GM18858 (cell line): ENCODE measurements around the gene SERPINB5.
"Not testable (repeated sequence)": the region's sequence is repeated elsewhere in the genome, so short reads cannot be mapped to it uniquely, and the experiment has no call there.

ENCODE experiments used
- ATAC-seq: cut with Tn5 transposase; IDR thresholded peaks from one replicate; pipeline ENCODE4 v1.9.1; 2021; ENCODE audit not compliant: unreplicated experiment

The SERPINB5 gene, protein sequence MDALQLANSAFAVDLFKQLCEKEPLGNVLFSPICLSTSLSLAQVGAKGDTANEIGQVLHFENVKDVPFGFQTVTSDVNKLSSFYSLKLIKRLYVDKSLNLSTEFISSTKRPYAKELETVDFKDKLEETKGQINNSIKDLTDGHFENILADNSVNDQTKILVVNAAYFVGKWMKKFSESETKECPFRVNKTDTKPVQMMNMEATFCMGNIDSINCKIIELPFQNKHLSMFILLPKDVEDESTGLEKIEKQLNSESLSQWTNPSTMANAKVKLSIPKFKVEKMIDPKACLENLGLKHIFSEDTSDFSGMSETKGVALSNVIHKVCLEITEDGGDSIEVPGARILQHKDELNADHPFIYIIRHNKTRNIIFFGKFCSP

DNA sequence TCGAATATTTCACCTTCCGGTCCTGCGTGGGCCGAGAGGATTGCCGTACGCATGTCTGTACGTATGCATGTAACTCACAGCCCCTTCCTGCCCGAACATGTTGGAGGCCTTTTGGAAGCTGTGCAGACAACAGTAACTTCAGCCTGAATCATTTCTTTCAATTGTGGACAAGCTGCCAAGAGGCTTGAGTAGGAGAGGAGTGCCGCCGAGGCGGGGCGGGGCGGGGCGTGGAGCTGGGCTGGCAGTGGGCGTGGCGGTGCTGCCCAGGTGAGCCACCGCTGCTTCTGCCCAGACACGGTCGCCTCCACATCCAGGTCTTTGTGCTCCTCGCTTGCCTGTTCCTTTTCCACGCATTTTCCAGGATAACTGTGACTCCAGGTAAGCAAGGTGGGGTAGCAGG, at the start of gene SERPINB5:
SERPINB5 (plus strand) TSS at position 291 of the 400 bp plus-strand sequence. CDS start 7,471 bp downstream, outside the sequence.
- no peak for ATAC-seq

DNA sequence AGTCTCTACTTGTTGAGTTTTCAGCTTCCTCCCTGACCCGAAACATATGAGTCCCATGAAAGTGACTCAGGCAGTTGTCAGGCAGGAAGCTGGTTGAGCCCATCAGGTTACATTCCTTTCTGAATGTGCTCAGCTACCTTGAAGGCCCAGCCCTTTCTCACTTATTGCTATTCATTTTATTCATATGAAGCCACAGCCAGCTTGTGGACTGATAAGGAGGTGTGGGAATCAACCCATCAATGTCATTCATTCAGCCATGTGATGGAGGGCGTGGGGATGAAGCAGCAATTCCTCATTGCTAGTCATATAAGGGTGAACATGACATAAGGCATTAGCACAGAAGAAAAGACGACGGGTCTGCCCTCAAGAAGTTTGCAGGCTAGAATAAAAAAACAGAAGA, 49.2 kb upstream of the SERPINB5 start:
- no peak for ATAC-seq

DNA sequence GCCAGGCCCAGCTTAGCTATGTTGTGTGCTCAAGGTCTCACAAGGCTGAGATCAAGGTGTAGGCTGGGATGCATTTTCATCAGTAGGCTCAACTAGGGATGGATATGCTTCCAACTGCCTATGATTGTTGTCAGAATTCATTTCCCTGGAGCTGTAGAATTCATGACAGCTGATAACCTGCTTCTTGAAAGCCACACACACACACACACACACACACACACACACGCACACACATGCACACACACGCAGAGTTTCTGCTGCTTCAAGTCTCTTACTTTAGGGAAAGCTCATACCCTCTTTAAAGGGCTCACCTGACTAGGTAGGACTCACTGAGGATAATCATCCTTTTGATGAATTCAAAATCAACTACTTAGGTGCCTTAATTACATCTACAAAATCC, 46.2 kb upstream of the SERPINB5 start:
- no peak for ATAC-seq

DNA sequence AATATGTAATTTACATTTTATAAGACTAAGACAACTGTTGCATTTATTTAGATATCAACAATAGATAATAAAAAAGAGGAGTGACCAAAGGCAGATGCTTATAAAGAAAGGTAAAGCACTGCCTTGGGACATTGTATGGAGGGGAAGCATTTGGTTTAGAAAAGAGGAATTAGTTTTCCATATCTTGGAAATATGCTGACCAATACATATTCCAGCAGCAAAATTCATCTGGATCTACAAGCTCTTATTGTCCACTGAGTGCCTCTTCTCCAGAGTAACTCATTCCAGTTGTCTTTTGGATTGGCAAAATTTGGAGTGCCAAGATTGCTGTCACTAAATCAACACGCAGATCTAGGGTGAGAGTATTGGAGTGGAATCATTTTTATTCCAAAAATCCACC, 45.6 kb upstream of the SERPINB5 start:
- ATAC-seq, result no peak

DNA sequence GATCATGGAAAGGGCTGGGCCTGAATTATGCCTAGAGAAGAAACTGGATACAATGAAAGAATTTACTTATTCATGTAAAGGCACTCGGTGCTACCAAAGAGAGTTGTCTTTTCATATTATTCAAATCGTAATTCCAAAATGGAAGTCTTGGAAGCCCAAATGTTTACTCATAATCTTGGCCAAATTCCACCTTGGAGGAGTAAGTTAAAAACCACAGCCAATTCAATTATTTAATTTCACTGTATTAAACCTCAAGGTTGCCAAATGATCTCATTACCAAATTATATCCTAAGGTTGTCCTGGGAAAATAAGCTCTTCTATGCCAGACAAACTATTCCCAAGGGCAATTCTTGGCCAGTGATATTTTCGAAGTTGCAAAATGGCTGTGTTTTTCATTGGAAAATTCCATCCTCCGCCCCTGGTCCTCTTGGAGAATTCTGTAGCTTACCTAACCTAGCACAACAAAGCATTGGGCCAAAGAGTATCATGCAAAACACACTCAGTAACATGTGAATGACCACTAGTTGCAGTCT, 43.4 kb upstream of the SERPINB5 start:
- ATAC-seq, result no peak

DNA sequence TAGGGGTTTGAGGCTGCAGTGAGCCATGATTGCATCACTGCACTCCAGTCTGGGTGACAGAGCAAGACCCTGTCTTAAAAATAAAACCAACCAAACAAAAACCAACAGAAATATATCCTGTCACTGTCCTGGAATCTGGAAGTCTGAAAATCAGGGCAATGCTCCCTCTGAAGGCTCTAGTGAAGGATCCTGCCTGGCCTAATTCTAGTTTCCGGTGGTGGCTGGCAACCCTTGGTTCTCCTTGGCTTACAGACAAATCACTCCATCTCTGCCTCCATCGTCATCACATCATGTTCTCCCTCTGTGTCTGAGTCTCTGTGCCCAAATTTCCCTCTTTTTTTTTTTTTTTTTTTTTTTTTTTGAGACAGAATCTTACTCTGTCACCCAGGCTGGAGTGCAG, 38.6 kb upstream of the SERPINB5 start:
- no peak for ATAC-seq

DNA sequence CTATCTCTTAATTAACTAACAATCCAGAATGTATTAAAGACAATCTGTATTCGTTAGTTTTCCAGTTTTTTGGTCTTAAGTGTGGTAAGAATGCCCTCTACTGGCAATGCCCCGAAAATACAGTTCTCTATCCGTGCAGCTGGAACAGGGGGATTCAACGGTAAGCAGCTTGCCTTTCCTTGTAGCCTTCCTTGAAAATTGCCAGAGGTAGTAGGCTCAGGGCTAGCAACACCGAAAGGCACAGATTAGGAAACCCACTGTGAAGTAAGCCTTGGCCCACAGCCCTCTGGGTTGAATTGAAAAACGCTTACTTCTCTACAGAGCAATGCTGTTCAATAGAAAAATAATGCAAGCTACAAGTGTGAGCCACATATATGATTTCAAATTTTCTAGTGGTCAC, 37.4 kb upstream of the SERPINB5 start:
- peak; percentile 43 for ATAC-seq

DNA sequence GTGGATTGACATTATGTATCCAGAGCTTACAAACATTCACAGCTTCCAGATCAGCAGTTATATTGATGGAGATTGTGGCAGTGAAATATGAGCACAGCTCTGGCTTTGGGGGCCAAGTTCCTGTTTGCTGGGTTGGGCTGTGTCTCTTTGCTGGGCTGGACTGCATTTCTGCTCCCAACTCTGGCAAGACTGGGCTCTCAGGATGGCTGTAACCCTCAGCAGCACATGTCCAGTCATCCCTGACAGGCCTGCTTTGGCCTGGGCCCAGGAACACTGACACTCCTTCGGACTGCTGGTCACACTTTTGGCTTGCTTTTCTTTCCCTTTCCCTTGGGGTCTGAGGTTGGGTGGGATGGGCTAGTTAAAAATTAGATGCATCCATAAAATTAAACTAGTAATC, 36.5 kb upstream of the SERPINB5 start:
- no peak for ATAC-seq

DNA sequence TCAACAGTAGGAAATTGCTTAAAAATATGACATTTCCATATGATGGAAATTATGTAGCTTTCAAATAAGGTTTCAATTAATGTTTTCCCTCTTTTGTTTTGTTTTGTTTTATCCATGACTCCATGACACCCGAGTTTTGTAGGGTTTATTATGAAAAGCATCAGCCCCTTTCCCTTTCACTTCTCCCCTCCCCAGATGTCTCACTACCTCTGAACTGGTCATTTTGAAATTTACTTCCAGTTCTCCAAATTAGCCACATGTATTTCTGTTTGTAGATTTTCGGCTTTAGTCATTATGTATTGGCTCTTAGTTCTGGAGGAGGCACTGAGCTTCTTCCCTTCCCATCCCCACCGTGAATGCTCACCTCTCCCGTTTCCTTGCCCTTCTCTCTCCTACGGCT, 35.9 kb upstream of the SERPINB5 start:
- no peak for ATAC-seq

DNA sequence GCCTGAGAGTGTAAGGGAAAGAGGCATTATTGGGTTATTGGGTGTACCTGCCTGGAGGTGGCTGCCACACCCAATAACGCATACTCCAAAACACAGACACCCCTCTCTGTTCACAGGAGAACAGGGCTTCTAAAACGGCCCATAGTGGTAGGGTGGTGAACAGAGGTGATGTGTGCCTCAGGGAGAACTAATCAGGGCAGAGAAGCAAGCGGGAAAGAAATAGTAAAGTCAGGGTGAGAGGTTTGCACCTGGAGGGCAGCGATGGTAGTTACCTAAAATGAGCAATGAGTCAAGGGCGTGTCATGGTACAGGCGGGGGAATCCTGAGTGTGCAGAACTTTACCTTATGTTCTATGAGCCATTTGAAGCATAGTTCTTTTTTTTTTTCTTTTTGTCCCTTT, 32.9 kb upstream of the SERPINB5 start:
- ATAC-seq, result no peak

DNA sequence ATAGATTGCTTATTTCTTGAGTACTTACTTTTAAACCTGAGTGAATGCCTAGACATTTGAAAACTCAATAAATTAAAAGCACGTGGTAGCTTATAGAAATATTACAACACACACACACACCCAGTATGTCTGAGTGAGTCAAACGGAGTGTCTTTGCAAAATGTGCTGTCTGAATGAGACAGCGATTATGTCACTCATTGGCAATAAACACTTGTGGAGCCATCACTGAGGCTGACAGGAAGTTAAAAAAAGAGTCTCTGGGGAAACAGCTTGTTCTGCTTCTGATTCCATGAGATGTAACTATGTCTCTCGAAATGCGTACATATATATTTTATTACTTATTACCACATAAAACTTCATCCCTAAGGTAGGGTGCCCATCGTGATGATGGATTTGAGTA, 32.2 kb upstream of the SERPINB5 start:
- no peak for ATAC-seq

DNA sequence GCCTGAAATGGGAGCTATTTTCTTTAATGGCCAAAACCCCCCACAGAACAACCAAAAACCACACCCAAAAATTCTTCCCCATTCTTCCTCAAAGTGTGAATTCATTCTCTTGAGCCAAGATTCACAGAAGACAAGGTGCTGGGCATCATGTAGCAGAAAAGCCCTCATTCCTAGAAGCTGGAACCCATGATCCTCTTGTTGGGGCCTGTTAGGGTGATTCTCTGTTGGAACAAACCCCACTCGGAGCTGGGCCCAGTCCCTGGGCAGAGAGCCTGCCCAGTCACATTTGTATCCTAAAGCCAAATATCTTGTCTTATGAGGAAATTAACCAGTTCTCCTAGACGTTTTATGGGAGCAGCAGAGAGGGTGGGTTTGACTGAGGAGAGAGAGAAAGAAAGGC, 31.7 kb upstream of the SERPINB5 start:
- no peak for ATAC-seq

DNA sequence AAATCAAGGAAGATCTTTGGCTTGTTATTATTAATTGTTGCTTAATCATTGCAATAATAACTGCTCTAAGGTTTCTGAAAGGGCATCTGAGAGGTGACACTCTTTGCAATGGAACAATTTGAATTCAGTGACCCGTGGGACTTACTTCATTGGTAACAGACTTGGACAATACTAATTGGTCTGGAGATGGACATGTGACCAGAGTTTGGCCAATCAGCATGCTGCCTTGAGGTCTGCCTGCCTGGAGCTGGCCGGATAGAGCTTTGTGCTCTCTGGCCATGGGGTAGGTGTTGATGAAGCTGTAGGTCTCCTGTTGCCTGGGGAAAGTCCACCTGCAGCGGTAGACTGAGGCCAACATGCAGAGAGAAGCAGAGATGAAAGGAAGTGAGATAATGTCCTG, 30.5 kb upstream of the SERPINB5 start:
- no peak for ATAC-seq

DNA sequence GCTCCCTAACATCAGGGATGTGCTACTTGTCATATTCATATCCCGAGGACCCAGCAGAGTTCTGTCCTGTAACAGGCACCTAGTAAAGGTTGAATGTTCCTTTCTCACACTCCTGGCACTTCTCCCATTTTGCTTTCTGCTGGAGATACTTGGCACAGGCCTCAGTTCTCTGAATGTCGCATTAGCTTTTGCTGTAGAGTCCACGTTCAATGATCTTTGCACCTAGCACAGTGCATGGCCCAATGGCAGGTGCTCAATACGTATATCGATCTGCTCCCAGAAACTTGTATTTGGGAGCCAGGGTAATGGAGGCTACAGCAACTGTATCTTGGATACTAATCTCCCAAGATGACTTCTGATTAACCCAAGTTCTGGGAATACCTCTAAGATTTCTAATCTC, 29.7 kb upstream of the SERPINB5 start:
- ATAC-seq, result no peak

DNA sequence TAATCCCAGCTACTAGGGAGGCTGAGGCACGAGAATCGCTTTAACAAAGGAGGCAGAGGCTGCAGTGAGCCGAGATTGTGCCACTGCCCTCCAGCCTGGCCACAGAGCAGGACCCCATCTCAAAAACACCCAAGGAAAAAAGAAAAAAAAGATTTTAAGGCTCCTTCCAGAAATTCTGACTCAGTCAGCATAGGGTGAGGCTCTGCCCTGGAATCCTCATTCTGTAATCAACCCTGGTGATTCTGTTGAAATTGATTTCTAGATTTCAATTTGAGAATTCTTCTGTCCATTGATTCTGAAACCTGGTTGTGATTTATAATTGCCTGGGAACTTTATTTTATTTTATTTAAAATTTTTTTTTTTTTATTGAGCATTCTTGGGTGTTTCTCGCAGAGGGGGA, 27.3 kb upstream of the SERPINB5 start:
- ATAC-seq, result no peak

DNA sequence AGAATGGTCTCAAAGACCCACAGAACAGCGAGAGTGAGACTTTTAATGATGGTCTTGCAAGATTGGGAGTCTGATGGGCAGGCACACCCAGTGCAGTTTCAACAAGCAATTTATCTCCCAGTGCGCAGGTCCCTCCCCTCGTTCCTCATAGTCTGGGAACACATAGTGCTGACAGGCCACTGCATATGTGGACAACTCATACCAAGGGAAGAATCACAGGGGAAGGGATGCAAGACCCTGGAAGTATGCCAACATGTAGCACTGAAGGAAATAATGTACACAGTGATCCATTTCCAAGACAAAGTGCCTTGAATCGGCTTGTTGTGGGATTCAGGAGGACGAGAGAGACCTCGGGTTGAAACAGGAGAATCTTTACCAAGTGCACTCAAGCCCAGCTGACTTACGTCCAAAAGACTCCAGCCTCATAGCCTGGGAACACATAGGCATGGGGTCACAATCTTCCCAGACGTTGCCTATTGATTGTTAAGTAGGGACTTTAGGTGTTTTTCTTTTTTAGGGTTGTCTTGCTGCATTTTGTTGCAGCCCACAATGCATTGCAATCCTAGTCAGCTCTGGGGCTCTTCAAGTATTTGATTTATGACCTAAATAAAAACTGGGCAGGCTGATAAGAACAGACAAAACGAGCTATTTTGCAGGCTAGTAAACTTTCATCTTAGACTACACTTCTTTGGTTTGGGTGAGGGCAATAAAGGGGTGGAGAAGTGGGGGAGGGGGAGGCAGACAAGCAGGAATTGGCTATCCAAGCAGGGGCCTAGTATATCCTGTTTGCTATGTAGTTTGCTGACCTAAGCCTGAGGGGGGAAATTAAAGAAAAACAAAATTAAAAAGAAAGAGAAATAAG, 24.7 kb upstream of the SERPINB5 start:
- ATAC-seq, result no peak

DNA sequence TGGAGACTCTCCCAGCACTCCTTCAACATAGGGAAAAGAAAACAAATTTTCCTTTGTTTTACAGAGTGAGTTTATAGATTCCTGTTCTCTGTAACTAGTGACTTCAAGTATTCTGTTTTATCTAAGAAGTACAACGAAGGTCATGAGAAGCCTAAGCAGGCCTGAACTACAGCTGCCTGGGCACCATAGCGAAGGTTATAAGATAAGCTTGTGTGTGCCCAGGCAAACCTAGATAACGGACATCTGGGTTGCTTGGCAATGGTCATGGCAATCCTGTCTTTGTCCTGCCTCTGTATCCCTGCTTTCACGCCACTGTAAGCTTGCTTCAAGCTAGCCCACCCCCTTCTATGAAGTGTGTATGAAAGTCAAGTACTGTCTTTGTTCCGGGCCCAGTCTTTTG, 24.0 kb upstream of the SERPINB5 start:
- not testable (repeated sequence) for ATAC-seq

DNA sequence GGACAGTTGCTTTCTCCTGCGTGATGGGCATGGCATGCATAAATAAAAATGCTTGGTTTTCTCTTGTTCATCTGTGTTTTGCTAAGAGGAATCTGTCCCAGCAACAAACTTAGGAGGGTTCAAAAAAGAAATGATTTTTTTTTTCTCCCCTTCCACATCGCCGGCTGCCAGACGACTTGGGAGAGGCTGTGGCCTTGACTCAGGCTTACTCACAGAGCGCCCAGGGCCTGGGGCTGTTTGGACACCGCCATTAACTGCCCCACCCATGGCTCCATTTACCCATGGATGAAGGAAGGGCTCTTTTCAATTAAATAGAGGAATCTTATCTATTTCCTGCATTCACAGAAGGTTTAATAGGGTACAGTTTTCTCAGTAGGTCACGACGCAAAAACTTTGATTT, 22.3 kb upstream of the SERPINB5 start:
- ATAC-seq, result no peak

DNA sequence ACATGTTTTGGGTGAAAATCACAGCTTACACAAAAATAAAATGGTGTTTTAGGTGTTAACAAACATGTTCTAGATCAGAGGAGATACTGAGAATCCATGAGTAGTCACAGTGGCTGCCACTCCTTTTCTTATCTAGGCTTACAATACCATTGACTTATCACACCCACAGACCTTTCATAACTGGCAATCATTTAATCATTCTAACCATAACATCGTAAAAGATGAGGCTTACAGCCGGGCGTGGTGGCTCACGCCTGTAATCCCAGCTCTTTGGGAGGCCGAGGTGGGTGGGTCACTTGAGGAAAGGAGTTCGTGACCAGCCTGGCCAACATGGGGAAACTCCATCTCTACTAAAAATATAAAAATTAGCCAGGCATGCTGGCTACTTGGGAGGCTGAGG, 18.8 kb upstream of the SERPINB5 start:
- ATAC-seq, result no peak

DNA sequence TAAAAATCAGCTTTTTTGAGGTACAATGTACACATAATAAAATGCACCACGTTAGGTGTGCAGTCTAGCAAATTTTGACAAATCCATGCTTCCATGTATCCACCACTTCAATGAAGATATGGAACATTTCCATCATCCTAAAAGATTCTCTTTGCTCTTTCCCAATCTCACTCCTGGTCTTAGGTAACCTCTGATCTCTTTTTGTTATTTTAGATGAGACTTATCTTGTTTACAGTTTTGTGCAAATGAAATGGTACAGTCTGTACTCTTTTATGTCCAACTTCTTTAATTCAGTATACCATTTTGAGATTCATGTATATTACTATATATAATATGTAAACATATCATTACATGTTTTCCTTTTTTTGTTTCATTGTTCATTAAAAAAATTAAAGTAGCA, 16.3 kb upstream of the SERPINB5 start:
- no peak for ATAC-seq

DNA sequence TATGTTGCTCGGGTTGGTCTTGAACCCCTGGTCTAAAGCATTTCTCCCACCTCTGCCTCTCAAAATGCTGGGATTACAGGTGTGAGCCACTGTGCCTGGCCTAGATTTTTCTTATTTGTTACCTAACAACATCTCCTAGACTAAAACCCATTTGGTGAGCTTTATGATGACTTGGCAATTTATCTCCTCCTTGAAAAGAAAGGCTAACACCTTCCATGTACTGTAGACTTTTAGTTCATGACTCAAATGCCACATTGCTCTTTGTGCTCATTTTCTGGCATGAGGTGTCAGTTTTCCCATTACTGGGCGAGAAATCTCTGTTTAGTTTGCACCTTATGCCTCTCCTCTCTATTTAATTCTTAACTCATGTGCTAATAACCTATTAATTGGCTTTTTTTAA, 12.3 kb upstream of the SERPINB5 start:
- no peak for ATAC-seq

DNA sequence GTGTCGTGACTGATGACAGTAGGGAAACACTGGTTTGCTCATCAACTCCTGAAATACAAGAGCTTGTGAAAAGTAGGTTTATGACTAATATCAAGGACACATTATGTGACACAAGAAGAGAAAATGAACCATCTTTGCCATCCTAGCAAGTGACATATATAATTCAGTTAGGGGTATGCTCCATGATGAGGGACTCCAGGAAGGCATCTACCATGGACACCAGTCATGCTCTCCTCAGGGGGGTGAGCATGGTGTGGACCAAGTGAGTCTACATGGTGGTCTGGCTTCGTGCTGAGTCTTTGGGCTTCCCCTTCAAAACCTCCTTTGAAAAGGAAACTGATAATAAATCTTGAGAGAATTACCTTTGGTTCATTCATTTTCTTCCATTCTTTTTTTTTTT, 11.7 kb upstream of the SERPINB5 start:
- ATAC-seq, result no peak
